NCI-H82 treated with DMSO at 0.1 percent for 48 hours (cell line): Measurements from ENCODE around the gene BRD9.
"Not testable (repeated sequence)": the region's sequence is repeated elsewhere in the genome, so short reads cannot be mapped to it uniquely, and the experiment has no call there.

Source experiments
- DNase-seq: peaks from one replicate; lab custom pipeline; 2025; ENCODE audit not compliant: unreplicated experiment; lab: John Stamatoyannopoulos, UW

The BRD9 gene

GRCh38 chr5:923281-923873 lies 30.8 kb upstream of the BRD9 start:
- peak; percentile 9 for DNase-seq

DNA sequence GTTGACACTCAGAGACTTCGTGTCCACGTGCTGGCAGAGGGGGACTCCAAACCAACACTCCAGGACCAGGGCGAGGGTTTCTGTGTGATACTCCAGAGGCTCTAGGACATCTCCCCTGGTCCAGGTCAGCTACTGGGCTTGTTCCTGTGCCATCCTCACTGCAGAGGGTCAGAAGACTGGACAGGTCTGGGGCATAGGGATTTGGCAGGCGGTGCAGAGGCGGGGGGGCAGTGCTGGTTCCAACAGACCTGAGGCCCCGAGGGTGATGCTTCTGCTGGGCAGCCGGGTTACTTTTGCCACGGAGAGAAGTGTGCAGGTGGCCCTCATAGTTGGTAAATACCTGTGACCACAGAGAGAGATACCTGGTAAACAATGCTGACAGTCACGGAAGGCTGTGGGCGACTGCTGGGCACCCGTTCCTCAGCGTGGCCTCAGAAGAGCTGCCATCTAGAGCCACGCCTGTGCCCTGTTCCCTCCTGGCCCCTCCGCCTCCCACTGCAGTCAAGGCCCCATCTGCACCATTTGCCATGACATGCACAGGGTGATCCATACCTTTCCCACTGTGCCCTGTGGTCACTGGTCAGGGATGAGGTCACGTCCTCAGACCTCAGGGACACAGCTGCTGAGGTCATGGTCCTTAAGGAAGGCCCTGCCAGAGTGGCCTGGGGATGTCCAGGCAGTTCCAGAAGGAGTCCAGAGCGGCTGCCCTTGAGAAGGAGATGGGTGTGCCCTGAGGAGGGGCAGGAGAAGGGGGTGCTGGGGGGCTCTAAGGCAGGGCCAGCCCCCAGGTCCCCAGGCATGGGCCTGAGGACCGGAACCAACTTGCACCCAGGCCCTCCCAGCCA lies 30.1 kb upstream of the BRD9 start:
- DNase-seq, result no peak

- DNase-seq, result no peak
Observed at GRCh38 chr5:921456-922435, 29.1 kb upstream of the BRD9 start.

- DNase-seq, result no peak
Observed at GRCh38 chr5:920321-920720, 27.7 kb upstream of the BRD9 start.

DNA sequence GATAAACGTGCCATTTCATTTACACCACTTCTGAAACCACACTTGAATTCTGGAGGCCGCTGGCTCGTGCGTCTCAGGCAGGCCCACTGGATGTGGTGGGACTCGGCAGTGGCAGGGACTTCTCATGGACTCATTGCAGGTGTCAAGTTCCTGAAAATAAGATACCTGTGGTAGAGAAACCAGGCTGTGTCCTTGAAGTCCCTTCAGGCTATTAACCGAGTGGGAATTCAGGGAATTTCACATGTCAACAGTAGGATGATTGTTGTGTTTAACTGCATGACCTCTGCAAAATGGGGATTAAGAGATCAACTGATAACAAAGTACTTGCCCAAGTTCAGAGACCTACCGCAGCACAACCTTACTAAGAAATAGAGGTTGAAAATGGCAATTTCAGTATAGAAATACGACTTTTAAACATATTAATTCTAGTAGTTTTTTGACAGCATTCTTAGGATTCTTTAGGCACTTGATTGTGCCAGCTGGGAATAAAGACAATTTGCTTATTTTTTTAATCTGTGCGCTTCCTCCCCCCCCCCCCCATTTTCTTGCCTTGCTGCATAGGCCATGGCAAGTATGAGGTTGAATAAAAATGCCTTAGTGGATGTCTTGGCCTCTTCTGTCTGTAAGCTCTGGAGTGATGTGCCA lies 26.9 kb upstream of the BRD9 start:
- no peak for DNase-seq

DNA sequence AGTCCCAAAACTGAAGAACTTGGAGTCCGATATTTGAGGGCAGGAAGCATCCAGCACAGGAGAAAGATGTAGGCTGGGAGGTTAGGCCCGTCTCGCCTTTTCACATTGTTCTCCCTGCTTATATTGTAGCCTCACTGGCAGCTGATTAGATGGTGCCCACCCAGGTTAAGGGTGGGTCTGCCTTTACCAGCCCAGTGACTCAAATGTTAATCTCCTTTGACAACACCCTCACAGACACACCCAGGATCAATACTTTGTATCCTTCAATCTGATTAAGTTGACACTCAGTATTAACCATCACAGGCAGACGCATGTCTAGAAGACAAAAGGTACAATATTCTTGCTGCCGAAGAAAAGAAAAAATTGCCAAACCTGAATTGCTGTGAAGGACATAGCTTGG lies 26.1 kb upstream of the BRD9 start:
- DNase-seq, result not testable (repeated sequence)

- DNase-seq, result no peak
Observed at GRCh38 chr5:916441-917293, 24.1 kb upstream of the BRD9 start.

- no peak for DNase-seq
Observed at GRCh38 chr5:915946-916345, 23.3 kb upstream of the BRD9 start.

DNA sequence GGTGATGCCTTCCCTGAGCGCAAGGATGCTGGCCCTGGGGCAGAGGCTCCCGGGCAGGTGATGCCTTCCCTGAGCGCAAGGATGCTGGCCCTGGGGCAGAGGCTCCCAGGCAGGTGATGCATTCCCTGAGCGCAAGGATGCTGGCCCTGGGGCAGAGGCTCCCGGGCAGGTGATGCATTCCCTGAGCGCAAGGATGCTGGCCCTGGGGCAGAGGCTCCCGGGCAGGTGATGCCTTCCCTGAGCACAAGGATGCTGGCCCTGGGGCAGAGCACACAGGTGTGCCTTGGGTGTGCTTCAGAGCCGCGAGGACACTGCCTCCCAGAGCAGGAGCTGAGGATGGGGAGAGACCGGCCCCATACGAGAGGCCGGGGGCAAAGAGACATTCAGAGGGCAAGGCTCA lies 22.7 kb upstream of the BRD9 start:
- DNase-seq, result not testable (repeated sequence)

DNA sequence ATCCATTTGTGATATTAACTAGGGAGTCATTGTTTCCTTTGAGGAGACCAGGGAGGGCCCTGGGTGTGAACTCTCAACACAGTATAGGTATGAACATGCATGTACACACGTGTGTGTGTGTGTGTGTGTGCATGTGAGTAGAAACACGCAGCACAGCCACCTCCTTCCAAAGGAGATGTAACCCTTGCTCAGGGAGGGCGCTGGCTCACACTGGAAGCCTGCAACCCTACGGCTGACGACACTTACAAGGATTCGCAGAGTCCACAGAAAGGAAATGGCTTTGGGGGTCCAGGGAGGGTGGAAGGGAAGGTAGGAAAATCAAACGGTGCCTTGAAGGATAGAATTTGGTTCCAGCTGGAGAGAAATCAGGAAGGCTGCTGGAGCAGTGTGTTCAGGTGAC lies 22.0 kb upstream of the BRD9 start:
- DNase-seq, result no peak

DNA sequence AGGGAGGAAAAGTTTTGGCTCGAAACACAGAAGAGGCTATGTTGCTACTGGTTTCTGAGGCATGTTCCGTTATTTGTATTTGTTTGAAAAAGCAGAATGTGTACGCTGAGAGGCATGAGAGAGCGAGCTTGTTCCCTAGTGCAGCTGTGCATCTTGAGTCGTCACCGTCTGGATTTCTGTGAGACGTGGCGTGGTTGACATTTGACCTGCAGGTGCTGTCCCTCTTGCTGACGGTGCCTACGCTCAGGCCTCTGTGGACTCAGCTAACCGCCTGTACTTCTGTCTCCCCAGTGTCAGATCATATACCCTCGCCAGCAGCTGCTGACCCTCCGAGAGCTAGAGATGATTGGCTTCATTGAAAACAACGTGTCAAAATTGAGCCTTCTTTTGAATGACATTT lies 21.6 kb upstream of the BRD9 start:
- no peak for DNase-seq

- no peak for DNase-seq
Observed at GRCh38 chr5:912280-913091, 19.9 kb upstream of the BRD9 start.

DNA sequence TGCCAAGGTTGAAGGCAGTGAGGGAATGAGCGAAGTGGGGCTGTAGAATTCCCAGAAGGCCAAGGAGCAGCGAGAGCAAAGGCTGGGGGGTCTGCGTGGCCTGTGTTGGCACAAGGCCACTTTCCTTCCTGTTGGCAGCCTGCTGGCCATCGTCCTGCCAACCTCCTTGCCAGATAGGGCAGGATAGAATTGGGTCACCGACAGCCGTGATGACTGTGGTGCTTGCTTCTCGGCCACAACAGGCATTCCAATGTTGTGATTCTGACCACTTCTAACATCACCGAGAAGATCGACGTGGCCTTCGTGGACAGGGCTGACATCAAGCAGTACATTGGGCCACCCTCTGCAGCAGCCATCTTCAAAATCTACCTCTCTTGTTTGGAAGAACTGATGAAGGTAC lies 19.0 kb upstream of the BRD9 start:
- no peak for DNase-seq

DNA sequence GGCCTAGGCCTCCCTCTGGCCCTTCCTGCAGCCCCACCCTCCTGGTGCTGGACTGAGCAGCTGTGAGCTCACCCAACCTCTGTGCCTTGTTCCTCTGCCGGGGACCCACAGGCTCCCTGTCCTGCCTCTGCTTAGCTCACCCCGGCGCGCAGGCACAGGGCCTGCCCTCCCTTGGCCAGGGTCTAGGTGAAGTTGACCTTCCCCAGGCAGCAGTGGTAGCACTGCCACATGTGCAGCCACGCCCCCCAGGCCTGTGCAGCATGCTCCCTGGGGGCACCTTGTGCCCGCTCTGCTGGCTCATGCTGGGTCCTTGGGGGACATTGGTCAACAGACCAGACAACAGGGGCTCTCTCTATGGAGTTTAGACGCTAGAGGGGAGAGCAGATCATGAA lies 18.2 kb upstream of the BRD9 start:
- DNase-seq, result no peak

DNA sequence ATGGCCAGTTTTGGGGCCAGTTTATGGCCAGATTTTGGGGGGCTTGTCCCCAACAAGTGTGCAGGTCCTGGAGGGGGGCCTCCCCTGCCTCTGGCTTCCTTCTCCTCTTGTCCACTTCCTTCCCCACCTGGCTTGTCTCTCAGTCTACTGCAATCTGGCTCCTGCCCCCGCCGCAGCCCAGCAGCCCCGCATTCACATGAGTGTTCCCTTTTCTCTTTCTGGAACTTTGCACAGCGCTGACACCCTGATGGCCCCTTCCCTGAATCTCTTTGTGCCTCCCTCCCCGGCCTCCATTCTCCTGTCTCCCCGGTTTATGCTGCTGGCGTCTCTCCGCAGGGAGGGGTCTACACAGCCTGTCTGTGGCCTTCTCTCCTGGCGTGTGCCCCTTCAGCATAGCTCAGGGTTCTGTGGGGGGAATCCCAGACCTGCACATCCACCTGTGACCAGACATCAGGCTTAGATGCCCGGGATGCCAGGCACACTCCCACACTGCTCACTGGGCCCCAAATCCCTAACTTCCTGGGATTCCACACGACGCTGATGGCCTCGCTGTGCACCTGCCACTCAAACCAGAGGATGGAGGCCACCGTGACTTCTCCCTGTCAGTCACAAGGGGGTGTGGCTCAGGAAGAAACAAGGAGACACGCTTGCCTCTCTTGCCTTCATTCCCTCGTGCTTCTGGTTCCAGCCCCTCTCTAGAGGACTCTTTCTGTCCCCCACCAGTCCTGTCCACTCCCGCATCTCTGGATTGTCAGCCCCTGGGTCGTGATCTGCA lies 17.6 kb upstream of the BRD9 start:
- no peak for DNase-seq

DNA sequence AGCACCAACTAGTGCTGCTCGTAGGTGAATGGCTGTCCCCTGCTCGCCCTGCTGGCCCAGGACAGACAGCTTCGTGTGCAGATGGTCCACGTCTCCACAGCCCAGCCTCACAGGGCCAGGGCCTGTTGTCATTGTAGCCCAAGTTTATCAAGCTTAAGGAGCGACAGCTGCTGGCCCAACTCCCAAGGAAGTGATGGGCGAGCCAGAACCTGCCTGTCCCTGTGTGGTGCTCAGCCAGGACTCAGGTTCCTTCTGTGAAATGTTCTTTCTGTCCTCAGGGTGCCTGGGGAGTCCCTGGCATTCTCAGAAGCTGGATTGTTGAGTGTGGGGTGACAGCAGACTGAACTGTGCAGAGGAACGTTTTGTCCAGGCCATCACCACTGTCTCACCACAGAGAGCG lies 16.5 kb upstream of the BRD9 start:
- no peak for DNase-seq

GRCh38 chr5:908172-908571 lies 15.6 kb upstream of the BRD9 start:
- DNase-seq, result no peak

DNA sequence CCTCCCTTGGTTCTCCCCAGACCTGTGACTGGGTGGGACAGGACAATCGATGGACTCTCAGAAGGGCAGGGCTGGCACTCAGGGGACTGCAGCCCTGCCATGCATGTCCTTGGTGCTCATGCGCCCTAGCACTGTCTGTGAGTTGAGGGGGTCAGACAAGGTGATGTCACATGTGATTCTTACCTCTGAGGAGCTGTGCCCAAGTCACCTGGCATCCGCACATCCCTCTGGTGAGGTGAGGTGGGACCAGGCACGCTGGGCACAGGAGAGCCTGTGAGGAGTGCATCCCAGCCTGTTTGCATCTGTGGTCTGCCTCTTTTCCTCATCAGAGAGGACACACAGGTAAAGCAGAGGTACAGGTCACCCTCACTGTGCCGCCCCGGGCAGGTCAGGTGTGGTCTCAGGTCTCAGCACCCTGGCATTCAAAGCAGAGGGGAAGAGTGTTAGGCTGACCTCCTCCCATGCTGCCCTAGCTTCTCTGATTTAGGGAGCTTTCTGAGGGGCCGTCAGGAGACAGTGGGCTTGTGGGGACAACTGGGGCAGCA lies 14.8 kb upstream of the BRD9 start:
- no peak for DNase-seq
